Measurements from ENCODE around the gene RANBP3. TPM values are rescaled to one million over a fixed set of nuclear protein-coding genes. Genes with fewer than 3 reads are reported as not detected.

RANBP3 gene
- total and polyA plus RNA-seq, 2 of the 8 experiments (the other 6 are each of a cell fraction or from before 2014, with no cell fraction given) = 95.4 to 122 TPM

DNA sequence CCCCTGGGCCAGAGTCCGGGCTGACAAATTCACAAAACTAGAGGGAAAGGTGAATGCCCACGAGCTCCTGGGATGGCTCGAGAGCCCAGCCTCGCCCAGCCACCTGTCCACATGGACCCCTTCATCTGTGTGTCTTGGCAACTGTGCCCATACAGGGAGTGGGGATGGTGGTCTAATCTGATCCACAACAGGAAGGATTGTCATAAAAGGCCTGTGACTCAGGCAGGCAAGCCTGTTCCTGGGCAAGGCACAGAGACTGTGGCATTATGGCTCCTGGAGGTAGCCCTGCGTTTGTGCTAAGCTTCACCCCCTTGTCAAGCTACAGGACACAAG is 43.9 kb downstream of the RANBP3 start:
- H2BK15ac ChIP-seq (ENCODE audit: low read length) = no peak overlapping the region
- no peaks in the 10 kb centered on the region for H3K4me1 ChIP-seq (replicated peaks in 1 of 4; ENCODE audit: control insufficient read depth in 3 of 4, insufficient read depth in 4 of 4, low read length in 3 of 4)
- no peaks in the 10 kb centered on the region for H3K27me3 ChIP-seq (replicated peaks in 1 of 4; ENCODE audit: control insufficient read depth in 3 of 4, extremely low read depth in 1 of 4, insufficient read depth in 3 of 4, low read length in 3 of 4)
- H3K27ac ChIP-seq (ENCODE audit: low read depth, low read length) = no peak overlapping the region
- no peak overlapping the region for H2BK120ac ChIP-seq (replicated peaks; ENCODE audit: low read depth, low read length)
- H3K18ac ChIP-seq (ENCODE audit: extremely low read depth, low read length) = no peak overlapping the region
- no peaks in the 10 kb centered on the region for H3K9me3 ChIP-seq (ENCODE audit: insufficient read depth in 2 of 2, low read depth in 1 of 2, low read length in 1 of 2)
- H4K20me1 ChIP-seq (replicated peaks in 1 of 2; ENCODE audit: control insufficient read depth in 1 of 2, insufficient read depth in 2 of 2, low read length in 2 of 2) = peaks cover 8 to 24% of the 10 kb centered on the region in 2 experiments
- H2AK5ac ChIP-seq (ENCODE audit: low read depth, low read length) = no peak overlapping the region
- H4K8ac ChIP-seq (ENCODE audit: extremely low read depth, insufficient read depth, low read length) = no peak overlapping the region
- FAIRE-seq = no peak
- H3K36me3 ChIP-seq (ENCODE audit: control insufficient read depth in 2 of 4, insufficient read depth in 4 of 4, low read length in 3 of 4) = peaks cover 5 to 18% (median 14%) of the 10 kb centered on the region in 4 experiments; a peak in 6 of 8 replicates
- H3K4ac ChIP-seq (replicated peaks; ENCODE audit: insufficient read length, low read depth, low read length) = no peak overlapping the region
- no peak overlapping the region for H3K9ac ChIP-seq (replicated peaks in 1 of 4; ENCODE audit: extremely low read depth in 1 of 4, low read depth in 3 of 4, low read length in 3 of 4)
- H3K23me2 ChIP-seq (ENCODE audit: low read depth, low read length) = no peaks in the 10 kb centered on the region
- no peak overlapping the region for H3K4me2 ChIP-seq (ENCODE audit: insufficient read depth in 1 of 2, low read depth in 2 of 2, low read length in 2 of 2)
- H4K5ac ChIP-seq (ENCODE audit: insufficient read length, low read depth, low read length) = no peak overlapping the region
- no peak overlapping the region for H2BK12ac ChIP-seq (ENCODE audit: low read depth, low read length)
- CTCF ChIA-PET (ENCODE audit: partially characterized antibody) = interaction anchor here (1.5 to 2.1 kb wide), 3 partner anchors 10 to 108 kb away, joined by 3 to 6 read pairs (median 5); no protein-coding TSS in a partner anchor
- H3K79me2 ChIP-seq (ENCODE audit: control insufficient read depth in 1 of 2, insufficient read depth in 2 of 2, low read length in 2 of 2) = peaks cover 0 to 8% of the 10 kb centered on the region in 2 experiments; a peak in 1 of 4 replicates
- no peak overlapping the region for H3K14ac ChIP-seq (ENCODE audit: insufficient read length)
- no peak overlapping the region for H2AFZ ChIP-seq (ENCODE audit: low read length)
- no peak overlapping the region for H3K56ac ChIP-seq (replicated peaks; ENCODE audit: insufficient read length, low read depth, low read length)
- H4K91ac ChIP-seq (replicated peaks; ENCODE audit: insufficient read length, low read length) = no peak overlapping the region
- no peak for DNase-seq (ENCODE audit: low read depth in 1 of 2, low spot score in 2 of 2)
- no peak overlapping the region for H3K4me3 ChIP-seq (ENCODE audit: extremely low read depth in 1 of 4, insufficient read depth in 2 of 4, low read depth in 3 of 4, low read length in 4 of 4)
- H3K79me1 ChIP-seq (ENCODE audit: low read depth, low read length) = peaks cover 15% of the 10 kb centered on the region
- no peak overlapping the region for H3K23ac ChIP-seq (ENCODE audit: insufficient read length)
- WGBS, 2 experiments (ENCODE audit: extremely low coverage in 1 of 2, insufficient coverage in 1 of 2, insufficient read length in 1 of 2, insufficient replicate concordance in 2 of 2, low coverage in 1 of 2, low lambda C conversion rate in 2 of 2, missing lambda C conversion rate in 1 of 2) = 90% methylated on average over 5 of the region's 5 CpGs; no CpG with 5 or more reads in 1 of the 2 experiments
- H2BK5ac ChIP-seq (ENCODE audit: low read depth, low read length) = no peak overlapping the region
- POLR2A ChIA-PET (ENCODE audit: partially characterized antibody) = interaction anchor here (1.2 kb wide), 1 partner anchor 19 kb away, joined by 3 read pairs; no protein-coding TSS in a partner anchor
- TF ChIP-seq JUND (IDR thresholded peaks at IDR 0.05; ENCODE audit: low read length) (no peak), MAX (IDR thresholded peaks at IDR 0.05) (no peak), BCL11A (IDR thresholded peaks at IDR 0.05; ENCODE audit: low read depth in 2 of 2, low read length in 2 of 2) (no peak), POLR2AphosphoS5 (IDR thresholded peaks at IDR 0.05; ENCODE audit: low read depth, low read length) (no peak), KDM5A (IDR thresholded peaks at IDR 0.05; ENCODE audit: low read length) (no peak), TAF7 (optimal IDR thresholded peaks at IDR 0.05; ENCODE audit: borderline replicate concordance, low read depth, low read length) (no peak)
- TF ChIP-seq, protein P1, sequence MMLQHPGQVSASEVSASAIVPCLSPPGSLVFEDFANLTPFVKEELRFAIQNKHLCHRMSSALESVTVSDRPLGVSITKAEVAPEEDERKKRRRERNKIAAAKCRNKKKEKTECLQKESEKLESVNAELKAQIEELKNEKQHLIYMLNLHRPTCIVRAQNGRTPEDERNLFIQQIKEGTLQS (IDR thresholded peaks at IDR 0.05; ENCODE audit: insufficient read depth, low read depth, low read length) = no peak
- H2BK20ac ChIP-seq (ENCODE audit: low read length) = no peak overlapping the region

Measured in H1 (cell line).